ENCODE results near the gene SPOCK2. TPM values are rescaled to one million over a fixed set of nuclear protein-coding genes. Genes with fewer than 3 reads are reported as not detected.
A peak's percentile ranks its signal among the peaks of the same experiment; 100 is the strongest.

Gene SPOCK2
- total and polyA plus RNA-seq, 2 of the 13 experiments (the other 11 are each of a cell fraction or from before 2014, with no cell fraction given) = 8.6 to 30.6 TPM

GRCh38 chr10:72048450-72049124 lies 39.8 kb downstream of the SPOCK2 start (continued):
- TF ChIP-seq ARID5B (CRISPR knock-in tag; IDR thresholded peaks at IDR 0.05) = peak; percentile 59
- no peak for TF ChIP-seq ZNF276 (CRISPR knock-in tag; IDR thresholded peaks at IDR 0.05; ENCODE audit: low read depth)
- no peak for TF ChIP-seq ZNF766 (CRISPR knock-in tag; IDR thresholded peaks at IDR 0.05; ENCODE audit: borderline replicate concordance)
- TF ChIP-seq SMARCE1 (IDR thresholded peaks at IDR 0.05; ENCODE audit: borderline replicate concordance) = no peak
- peak; percentile 74; the same call in 1 of the 2 replicates for TF ChIP-seq ZKSCAN8 (CRISPR knock-in tag; IDR thresholded peaks at IDR 0.05; ENCODE audit: borderline replicate concordance)
- TF ChIP-seq KDM2A (CRISPR knock-in tag; IDR thresholded peaks at IDR 0.05; ENCODE audit: borderline replicate concordance, low read depth) = peak; percentile 69; the same call in 1 of the 2 replicates
- TF ChIP-seq ZNF180 (CRISPR knock-in tag; IDR thresholded peaks at IDR 0.05; ENCODE audit: borderline replicate concordance, low read depth) = no peak
- TF ChIP-seq ZHX1 (CRISPR knock-in tag; IDR thresholded peaks at IDR 0.05; ENCODE audit: low read depth) = no peak
- TF ChIP-seq SSRP1 (CRISPR knock-in tag; IDR thresholded peaks at IDR 0.05) = 0 out of 2 replicates have a peak, but pooled peaks have one; percentile 41
- TF ChIP-seq HMG20B (CRISPR knock-in tag; conservative IDR thresholded peaks at IDR 0.05) = no peak
- peak; percentile 47 for TF ChIP-seq ZNF501 (CRISPR knock-in tag; IDR thresholded peaks at IDR 0.05)
- no peak for TF ChIP-seq JUN (CRISPR knock-in tag; IDR thresholded peaks at IDR 0.05)
- TF ChIP-seq ZXDC (CRISPR knock-in tag; IDR thresholded peaks at IDR 0.05) = no peak
- TF ChIP-seq FOXP1 (IDR thresholded peaks at IDR 0.05) = no peak
- TF ChIP-seq FOXP1 (CRISPR knock-in tag; IDR thresholded peaks at IDR 0.05) = no peak
- TF ChIP-seq HES4 (CRISPR knock-in tag; IDR thresholded peaks at IDR 0.05; ENCODE audit: borderline replicate concordance) = no peak
- TF ChIP-seq POLR2AphosphoS5 (IDR thresholded peaks at IDR 0.05; ENCODE audit: low read depth, low read length) = no peak
- TF ChIP-seq TAF1 (CRISPR knock-in tag; IDR thresholded peaks at IDR 0.05) = no peak
- no peak for TF ChIP-seq JUND (CRISPR knock-in tag; IDR thresholded peaks at IDR 0.05)

Data from HepG2 (cell line).